GM21515 (cell line): Measurements from ENCODE around the gene MPHOSPH9.

ENCODE experiments used
- ATAC-seq: cut with Tn5 transposase; IDR thresholded peaks from one replicate; pipeline ENCODE4 v1.9.1; 2021; ENCODE audit not compliant: unreplicated experiment

Gene MPHOSPH9

DNA sequence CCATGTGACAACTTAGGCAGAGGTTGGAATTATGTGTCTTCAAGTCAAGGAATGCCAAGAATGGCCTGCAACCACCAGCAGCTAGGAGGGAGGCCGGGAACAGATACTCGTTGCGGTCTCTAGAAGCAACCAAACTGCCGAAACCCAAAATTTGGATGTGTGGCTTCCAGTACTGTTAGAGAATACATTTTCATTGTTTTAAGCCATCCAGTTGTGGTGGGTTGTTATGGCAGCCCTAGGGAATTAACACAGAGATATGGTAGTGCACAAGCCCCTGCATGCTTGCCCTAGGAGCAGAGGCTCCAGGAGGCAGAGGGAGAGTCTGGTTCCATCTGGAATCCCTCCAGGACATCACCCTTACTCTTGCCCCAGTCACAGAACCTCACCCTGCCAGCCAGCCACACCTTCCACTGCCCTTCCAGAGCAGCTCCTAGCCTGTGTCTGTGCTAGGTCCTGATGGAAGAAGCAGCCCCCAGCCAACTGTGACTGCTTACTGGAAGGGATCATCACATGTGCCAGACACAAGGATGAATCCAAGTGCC lies 101.6 kb downstream of the MPHOSPH9 start:
- ATAC-seq: no peak

- no peak for ATAC-seq
Observed at GRCh38 chr12:123129621-123130020, 103.3 kb downstream of the MPHOSPH9 start.

DNA sequence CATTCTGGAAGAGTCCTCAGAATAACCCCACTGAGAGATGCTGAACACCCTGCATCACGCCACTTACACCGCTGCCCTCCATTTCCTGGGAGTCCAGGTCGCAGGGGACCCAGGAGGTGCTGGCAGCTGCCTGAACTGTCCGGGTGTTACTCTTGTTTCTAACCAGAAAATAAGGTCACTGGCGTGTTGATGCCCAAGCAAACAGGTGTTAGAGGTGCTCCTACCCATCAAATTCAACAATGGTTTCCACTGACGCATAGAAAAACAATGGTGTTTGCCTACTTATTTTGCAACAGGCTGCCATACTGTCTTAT lies 105.8 kb downstream of the MPHOSPH9 start:
- ATAC-seq: no peak

DNA sequence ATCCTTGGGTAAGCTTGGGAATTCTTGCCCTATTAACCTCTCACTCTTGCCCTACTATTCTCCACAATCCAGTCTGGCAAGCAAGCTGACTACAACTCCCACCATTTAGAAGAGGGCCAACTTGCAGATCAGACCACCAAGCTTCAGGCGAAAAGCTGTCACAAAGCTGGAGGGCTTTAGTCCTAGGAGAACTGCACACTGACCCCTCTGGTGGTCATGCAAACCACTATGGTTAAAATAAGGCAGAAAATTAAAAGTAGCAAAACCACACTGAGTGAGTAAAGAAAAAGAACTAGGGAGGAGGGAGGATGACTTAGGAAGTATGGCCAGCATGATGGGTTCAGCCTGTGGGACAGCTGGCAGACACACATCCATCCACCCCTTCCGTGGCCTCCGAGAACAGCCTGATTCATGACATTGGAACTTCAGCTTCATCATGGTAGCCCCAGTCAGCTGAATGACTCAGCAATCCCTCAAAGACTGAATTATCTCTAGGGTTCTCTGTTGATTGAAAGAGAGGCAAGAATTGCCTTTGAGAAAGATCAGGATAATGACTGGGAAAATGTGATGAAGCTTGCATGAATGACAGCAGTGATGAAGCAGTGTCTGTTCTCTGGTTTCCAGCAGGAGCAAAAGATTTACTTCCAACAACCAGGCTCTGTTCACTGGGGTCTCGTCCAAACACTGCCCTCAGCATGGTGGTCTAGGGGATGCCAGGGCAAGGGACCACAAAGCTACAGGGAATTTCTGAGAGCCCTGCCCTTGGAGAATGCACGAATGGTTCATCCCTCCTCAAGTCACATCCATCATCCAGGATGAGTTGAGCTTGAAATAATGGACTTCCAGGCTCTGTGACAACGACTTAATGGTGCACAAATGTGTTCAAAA lies 106.4 kb downstream of the MPHOSPH9 start:
- no peak for ATAC-seq

GRCh38 chr12:123122626-123123025 lies 110.3 kb downstream of the MPHOSPH9 start:
- ATAC-seq: no peak

GRCh38 chr12:123121670-123122069 lies 111.3 kb downstream of the MPHOSPH9 start:
- no peak for ATAC-seq

DNA sequence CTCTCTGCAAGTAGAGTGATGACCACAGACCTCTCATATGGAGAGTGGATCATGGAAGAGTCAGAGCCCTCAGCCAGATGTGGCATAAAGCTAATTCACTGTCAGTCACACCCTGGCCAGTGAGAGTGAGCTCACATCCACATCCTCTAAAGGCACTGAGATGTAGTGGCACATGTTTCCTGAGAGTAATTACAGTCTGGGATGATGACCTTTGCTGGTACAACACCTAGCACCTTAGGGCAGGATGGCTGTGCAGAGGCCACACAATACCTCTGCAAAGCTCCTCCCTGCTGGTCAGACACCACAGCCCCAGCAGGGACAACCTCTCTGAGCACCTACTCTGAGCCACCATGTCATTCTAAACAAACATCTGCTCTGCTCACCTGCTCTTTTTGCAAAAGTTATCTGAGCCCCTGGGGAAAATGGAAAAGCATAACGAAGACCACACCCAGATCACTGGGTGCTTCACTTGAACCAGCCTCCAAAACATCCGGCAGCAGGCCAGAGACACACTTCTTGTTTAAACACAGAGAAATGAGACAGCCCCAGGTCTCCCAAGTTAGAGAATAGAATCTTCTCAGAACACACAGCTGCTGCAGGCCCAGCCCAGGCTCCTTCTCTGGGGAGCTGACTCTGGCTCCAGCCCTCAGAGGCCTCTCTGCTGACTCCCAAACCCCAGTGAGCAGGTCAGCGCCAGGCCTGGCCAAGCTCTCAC lies 112.3 kb downstream of the MPHOSPH9 start:
- no peak for ATAC-seq

DNA sequence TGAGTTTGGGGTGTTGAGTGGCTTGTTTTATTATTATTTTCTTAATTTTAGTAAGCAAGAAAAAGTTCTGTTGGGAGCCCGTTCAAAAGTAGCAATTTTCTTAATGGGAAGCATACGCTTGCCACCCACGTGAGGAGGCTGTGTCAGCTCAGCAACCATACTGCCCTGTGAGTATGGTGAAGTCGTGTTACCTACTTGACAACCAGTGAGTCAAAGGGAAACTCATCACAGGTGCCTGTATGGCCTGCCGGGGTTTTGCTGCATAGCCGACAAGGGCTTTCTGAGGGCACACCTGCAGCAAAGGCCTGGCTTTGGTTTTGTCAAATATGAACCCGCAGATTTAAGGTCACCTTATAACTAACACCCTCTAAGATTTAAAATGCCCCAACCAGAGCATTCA lies 113.1 kb downstream of the MPHOSPH9 start:
- ATAC-seq: peak; percentile 77

GRCh38 chr12:123118497-123118896 lies 114.4 kb downstream of the MPHOSPH9 start:
- no peak for ATAC-seq

GRCh38 chr12:123115409-123116121 lies 117.4 kb downstream of the MPHOSPH9 start:
- ATAC-seq: no peak

DNA sequence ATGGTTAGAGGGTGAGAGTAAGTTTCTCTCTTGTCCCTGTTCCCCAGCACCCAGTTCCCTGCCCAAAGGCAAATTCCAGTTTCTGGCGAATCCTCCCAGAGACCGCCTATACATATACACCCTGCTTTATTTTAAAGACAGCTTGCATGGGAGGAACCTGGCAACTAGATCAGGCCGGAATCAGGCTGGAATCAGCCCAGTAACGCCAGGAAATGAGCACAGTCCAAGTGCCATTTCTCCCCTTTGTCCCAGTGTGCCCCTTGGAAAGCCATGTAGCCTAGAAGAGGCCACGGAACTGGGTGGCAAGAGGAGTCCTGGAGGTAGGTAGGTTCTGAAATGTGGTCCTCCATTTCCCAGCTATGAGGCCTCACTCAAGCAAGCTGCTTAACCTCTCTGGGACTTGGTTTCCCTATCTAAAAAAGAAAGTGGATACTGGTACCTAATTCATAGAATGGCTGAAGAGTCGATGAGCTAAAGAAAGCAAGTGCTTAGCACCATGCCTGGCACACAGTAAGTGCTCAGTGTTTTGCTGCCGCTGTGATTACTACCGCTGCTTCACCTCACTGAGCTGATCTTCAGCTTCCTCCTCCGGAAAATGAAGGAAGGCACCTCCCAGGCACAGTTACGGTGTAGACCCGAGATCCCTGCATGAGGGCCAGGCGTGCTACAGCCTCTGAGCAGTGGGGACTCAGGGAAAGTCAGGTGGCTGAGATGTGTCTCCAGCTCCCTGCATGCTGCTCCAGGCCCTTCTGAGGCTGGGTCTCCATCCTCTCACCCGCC lies 118.4 kb downstream of the MPHOSPH9 start:
- no peak for ATAC-seq

DNA sequence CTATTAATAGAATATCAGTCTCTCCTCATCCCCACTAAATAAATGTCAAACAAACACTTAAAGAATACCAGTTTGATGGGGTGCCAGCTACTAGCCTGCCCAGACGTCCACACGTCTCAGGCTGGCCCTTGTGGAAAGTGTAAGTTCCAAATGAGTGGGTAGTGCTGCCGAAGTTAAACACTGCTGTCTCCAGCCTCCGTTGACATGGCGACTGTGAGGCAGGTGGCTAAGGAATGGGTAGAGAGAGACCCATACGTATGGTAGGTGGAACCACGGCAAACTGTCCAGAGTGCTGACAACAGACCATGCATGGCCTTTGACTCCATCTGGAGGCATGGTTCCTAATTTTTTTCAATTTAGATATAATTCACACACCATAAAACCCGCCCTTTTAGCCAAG lies 119.9 kb downstream of the MPHOSPH9 start:
- ATAC-seq: no peak

GRCh38 chr12:123111498-123112165 lies 121.3 kb downstream of the MPHOSPH9 start:
- no peak for ATAC-seq

DNA sequence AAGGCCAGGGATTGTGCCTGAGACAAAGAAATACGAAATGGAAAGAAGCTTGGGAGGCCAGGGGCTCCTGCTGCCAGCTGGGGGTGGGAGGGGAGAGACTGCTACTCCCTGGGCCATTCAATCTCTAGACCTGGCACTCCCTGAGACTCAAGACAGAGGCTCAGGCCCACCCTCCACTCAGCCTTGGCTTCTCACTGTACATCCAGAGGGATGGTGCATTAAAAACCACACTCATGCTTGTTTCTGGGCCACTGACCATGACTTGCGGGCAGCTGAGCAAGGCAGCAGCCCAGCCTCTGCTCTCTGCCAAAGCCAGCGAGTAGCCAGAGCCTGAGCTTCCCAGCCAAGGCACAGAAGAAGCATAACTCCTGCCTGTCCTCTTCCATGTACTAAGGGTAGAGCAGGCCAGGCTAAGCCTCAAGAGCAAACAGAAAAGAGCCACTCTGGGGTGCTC lies 123.6 kb downstream of the MPHOSPH9 start:
- no peak for ATAC-seq

DNA sequence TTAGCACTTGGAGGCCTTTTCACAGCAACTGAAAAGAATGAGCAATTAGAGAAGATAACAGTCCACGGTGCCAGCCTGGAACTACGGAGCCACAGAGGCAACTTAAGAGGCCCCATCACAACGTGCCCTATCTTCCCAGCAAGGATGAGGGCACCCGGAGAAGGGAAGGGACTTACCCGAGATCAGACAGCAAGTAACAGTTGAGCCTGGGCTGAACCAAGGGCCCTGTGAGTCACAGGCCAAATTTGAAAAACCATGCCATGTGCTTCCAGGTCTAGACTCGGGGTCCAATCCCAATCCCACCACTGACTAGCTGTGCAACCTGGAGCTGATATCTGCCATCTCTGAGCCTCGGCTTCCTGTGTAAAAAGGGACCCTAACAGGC lies 124.3 kb downstream of the MPHOSPH9 start:
- no peak for ATAC-seq

DNA sequence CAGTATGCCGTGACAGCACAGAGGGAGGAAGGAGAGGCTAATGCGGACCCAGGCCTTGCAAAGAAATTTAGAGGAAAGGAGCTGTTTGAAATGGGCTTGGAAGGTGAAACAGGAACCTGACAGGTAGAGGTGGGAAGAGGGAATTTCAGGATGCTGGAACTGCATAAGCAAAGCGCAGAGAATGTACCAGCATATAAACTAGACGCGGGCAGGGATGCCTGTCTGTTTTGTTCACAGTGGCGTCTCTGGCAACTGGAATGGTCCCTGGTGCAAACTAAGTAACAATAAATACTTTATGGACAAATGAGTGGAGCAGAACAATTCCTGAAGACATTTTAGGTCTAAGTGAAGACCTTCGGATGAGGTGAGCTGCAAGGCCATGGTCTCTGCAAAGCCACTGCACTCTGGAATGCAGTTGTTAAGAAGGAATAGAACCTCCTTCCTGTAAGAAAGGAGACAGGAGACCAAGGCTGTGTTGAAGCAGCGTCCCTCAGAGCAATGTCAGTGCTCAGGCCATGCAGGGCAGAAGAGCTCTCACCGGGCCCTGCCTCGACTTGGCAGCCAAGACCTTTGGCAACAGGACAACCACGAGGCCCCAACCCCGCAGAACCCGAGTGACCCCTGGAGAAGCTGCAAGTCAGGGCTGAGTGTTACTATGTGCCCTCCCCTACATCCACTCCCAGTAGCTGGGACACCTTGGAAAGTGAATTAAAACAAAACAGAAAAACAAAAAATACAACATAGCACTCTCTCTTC lies 124.8 kb downstream of the MPHOSPH9 start:
- ATAC-seq: no peak

- ATAC-seq: no peak
Observed at GRCh38 chr12:123106640-123107359, 126.1 kb downstream of the MPHOSPH9 start.

GRCh38 chr12:123105211-123105826 lies 127.6 kb downstream of the MPHOSPH9 start:
- no peak for ATAC-seq
